Kidney (tissue), 14 donors: Measurements from ENCODE around the gene PBX4. TPM values are rescaled to one million over a fixed set of nuclear protein-coding genes. Genes with fewer than 3 reads are reported as not detected.
"Not testable (repeated sequence)": the region's sequence is repeated elsewhere in the genome, so short reads cannot be mapped to it uniquely, and the experiment has no call there.

Experiments used
- DNase-seq, 5 donors: peaks; one replicate each; pipeline ENCODE4 v3.0.0-alpha.2; 2013 to 2020
- FAIRE-seq: peaks from 2 replicates; lab custom pipeline; 2012; peaks lifted over from hg19 to GRCh38; lab: Jason Lieb, UNC
- H3K27ac ChIP-seq, 2 donors: one replicate each; pipeline ENCODE4 v1.7.0; 2013; ENCODE audit warnings: low read depth in 2 of 2, low read length in 2 of 2, inconsistent platforms in 1 of 2
- H3K27me3 ChIP-seq: one replicate; pipeline ENCODE4 v1.7.1; 2013; ENCODE audit warnings: low read length, inconsistent platforms; ENCODE audit not compliant: control insufficient read depth, insufficient read depth
- H3K36me3 ChIP-seq, 3 donors: one replicate each; pipeline versions ENCODE4 v1.7.0 to v1.7.1; 2013; ENCODE audit warnings: low read length in 3 of 3, control low read depth in 1 of 3, inconsistent platforms in 1 of 3; ENCODE audit not compliant: insufficient read depth in 3 of 3, control insufficient read depth in 2 of 3
- H3K4me1 ChIP-seq, 3 donors: one replicate each; pipeline versions ENCODE4 v1.7.0 to v1.7.1; 2013; ENCODE audit warnings: low read length in 3 of 3, inconsistent platforms in 1 of 3, low read depth in 1 of 3; ENCODE audit not compliant: control insufficient read depth in 2 of 3, insufficient read depth in 2 of 3
- H3K4me3 ChIP-seq, 3 donors: one replicate each; pipeline versions ENCODE4 v1.7.0 to v1.8.1; 2013; ENCODE audit warnings: low read length in 3 of 3, control low read depth in 1 of 3, inconsistent platforms in 1 of 3
- H3K9ac ChIP-seq, 3 donors: one replicate each; pipeline versions ENCODE4 v1.7.0 to v1.7.1; 2013; ENCODE audit warnings: low read length in 3 of 3, control low read depth in 1 of 3, inconsistent platforms in 1 of 3
- H3K9me3 ChIP-seq, 3 donors: one replicate each; pipeline versions ENCODE4 v1.7.0 to v1.7.1; 2013; ENCODE audit warnings: low read length in 3 of 3, control low read depth in 1 of 3, inconsistent platforms in 1 of 3; ENCODE audit not compliant: control insufficient read depth in 2 of 3, insufficient read depth in 1 of 3
- intact Hi-C: fragments of 100-400 bp; cut with DNase I; formaldehyde crosslinking; loops from one replicate; pipeline ENCODE4 v1.11.1; 2022
- polyA plus RNA-seq: library from polyadenylated mRNA; stranded (reverse); fragments of 350-450 nt; fragmentation: Illumina TruSeq; extraction: RNeasy Lipid Tissue Mini Kit (QIAGEN cat#74804); gene quantifications from one replicate; pipeline ENCODE4 v1.2.3, GENCODE V29; 2014; ENCODE audit warnings: low read depth, low replicate concordance; ENCODE audit not compliant: insufficient read depth
- total RNA-seq: library from RNA; stranded (reverse); fragmentation: NEBNext Ultra II Directional; extraction: Animal tissue kit (Norgen Biotek cat#: 25700); gene quantifications from one replicate; pipeline ENCODE4 v1.2.1, GENCODE V29; 2021
- TF ChIP-seq, protein P1 (sequence below): IDR thresholded peaks from 3 replicates; pipeline ENCODE4 v1.5.1; 2012; ENCODE audit warnings: mild to moderate bottlenecking, moderate library complexity, borderline replicate concordance; ENCODE audit not compliant: insufficient read depth; ENCODE audit errors: extremely low read depth
- donor health status: control.
- donor health status: control.
- donor health status: control.
- donor health status: control.
- donor health status: control.
- donor health status: DM: yes; HTN: yes; CAD: no.
- donor health status: Normal renal cell carcinoma (clear cell type).

PBX4 gene
- total and polyA plus RNA-seq, 2 donors from 2014 or later: 3.9 to 5.7 TPM

GRCh38 chr19:19610376-19611202 is 7.9 kb downstream of the PBX4 start:
- no peaks in the 10 kb centered on the region for H3K36me3 ChIP-seq
- no peaks in the 10 kb centered on the region for H3K9me3 ChIP-seq
- no peak overlapping the region for H3K27ac ChIP-seq
- H3K4me1 ChIP-seq: no peaks in the 10 kb centered on the region
- no peak overlapping the region for H3K4me3 ChIP-seq
- TF ChIP-seq, protein P1, sequence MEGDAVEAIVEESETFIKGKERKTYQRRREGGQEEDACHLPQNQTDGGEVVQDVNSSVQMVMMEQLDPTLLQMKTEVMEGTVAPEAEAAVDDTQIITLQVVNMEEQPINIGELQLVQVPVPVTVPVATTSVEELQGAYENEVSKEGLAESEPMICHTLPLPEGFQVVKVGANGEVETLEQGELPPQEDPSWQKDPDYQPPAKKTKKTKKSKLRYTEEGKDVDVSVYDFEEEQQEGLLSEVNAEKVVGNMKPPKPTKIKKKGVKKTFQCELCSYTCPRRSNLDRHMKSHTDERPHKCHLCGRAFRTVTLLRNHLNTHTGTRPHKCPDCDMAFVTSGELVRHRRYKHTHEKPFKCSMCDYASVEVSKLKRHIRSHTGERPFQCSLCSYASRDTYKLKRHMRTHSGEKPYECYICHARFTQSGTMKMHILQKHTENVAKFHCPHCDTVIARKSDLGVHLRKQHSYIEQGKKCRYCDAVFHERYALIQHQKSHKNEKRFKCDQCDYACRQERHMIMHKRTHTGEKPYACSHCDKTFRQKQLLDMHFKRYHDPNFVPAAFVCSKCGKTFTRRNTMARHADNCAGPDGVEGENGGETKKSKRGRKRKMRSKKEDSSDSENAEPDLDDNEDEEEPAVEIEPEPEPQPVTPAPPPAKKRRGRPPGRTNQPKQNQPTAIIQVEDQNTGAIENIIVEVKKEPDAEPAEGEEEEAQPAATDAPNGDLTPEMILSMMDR: no peak
- FAIRE-seq (no peak), DNase-seq (no peak)
- intact Hi-C loops: no loop called here
- H3K27me3 ChIP-seq: no peaks in the 10 kb centered on the region
- H3K9ac ChIP-seq: no peak overlapping the region

DNA sequence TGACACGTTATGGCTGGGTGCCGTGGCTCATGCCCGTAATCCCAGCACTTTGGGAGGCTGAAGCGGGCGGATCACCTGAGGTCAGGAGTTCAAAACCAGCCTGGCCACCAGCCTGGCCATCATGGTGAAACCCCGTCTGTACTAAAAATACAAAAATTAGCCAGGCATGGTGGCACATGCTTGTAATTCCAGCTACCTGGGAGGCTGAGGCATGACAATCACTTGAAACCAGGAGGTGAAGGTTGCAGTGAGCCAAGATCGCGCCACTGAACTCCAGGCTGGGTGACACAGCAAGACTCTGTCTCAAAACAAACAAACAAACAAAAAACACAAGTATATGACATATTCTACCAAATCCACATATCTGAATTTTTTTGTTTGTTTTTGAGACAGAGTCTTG is 11.8 kb downstream of the PBX4 start:
- H3K4me3 ChIP-seq, H3K9ac ChIP-seq, H3K36me3 ChIP-seq, H3K9me3 ChIP-seq, FAIRE-seq, DNase-seq, H3K27ac ChIP-seq, intact Hi-C loops, H3K27me3 ChIP-seq, H3K4me1 ChIP-seq: not testable (repeated sequence)

DNA sequence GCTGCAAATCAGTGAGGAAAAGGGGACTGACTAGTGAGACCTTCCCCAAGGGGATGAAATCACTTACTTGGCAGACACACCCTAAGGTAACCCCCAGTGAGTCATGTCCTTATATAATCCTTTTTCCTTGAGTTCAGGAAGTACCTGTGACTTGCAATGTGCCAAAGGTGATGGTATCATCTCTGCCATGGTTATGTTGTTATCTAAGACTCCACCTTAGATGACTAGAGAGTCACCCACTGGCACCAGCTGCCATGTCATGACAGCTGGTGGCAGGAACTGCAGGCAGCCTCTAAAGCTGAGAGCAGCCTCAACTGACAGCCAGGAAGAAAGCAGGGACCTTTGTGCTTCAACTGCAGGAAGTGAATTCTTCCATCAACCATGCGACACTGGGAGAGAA is 12.5 kb downstream of the PBX4 start:
- Histone ChIP-seq H3K9ac (no peak overlapping the region), H3K9me3 (no peaks in the 10 kb centered on the region), H3K27ac (no peak overlapping the region), H3K36me3 (no peaks in the 10 kb centered on the region), H3K4me1 (no peaks in the 10 kb centered on the region), H3K27me3 (no peaks in the 10 kb centered on the region), H3K4me3 (no peak overlapping the region)
- intact Hi-C loops: no loop called here
- TF ChIP-seq, protein P1: no peak
- DNase-seq: no peak
- FAIRE-seq: no peak

GRCh38 chr19:19602713-19603324 is 15.7 kb downstream of the PBX4 start:
- no peaks in the 10 kb centered on the region for H3K9me3 ChIP-seq
- H3K4me3 ChIP-seq: no peak overlapping the region
- DNase-seq: no peak
- H3K27me3 ChIP-seq: no peaks in the 10 kb centered on the region
- TF ChIP-seq, protein P1: no peak
- intact Hi-C loops: no loop called here
- no peak for FAIRE-seq
- H3K36me3 ChIP-seq: no peaks in the 10 kb centered on the region
- no peak overlapping the region for H3K9ac ChIP-seq
- no peak overlapping the region for H3K27ac ChIP-seq
- peaks cover 0 to under 1% (median 0%) of the 10 kb centered on the region in 3 donors for H3K4me1 ChIP-seq
